Measurements from ENCODE around the gene SPACA9. TPM values are rescaled to one million over a fixed set of nuclear protein-coding genes. Genes with fewer than 3 reads are reported as not detected.

SPACA9 gene
- total and polyA plus RNA-seq, 2 of the 4 experiments (the other 2 are of a cell fraction), result 0.90 to 4.9 TPM

DNA sequence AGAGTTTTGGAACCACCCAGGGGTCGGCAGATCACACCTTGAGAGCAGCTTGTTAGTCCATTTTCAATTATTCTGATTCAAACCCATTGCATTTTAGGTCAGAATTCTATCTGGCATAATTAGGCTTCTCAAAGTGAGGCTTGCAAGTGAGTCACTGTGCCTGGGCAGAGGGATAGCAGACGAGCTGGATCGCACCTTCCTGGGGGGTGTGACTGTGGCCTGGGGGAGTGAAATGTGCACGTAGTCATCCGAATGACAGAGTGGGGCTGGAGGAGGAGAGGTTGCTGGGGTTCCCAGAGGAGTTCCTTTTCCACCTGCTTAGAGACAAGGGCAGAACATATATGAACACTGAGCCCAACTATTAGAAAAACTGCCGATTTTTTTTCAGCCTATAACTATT is 31.7 kb downstream of the SPACA9 start:
- no peak overlapping the region for H3K4ac ChIP-seq (ENCODE audit: low read depth, low read length)
- POLR2A ChIA-PET (ENCODE audit: unreplicated experiment), result no interaction called here
- H3K36me3 ChIP-seq (ENCODE audit: control insufficient read depth, insufficient read depth, low read length), result peaks cover 37% of the 10 kb centered on the region
- dilution Hi-C loops (cut with HindIII; ENCODE audit: low sequenced_read_pairs, unreplicated experiment), result no loop called here
- in situ Hi-C loops (cut with MboI; ENCODE audit: low sequenced_read_pairs), result no loop called here
- H2BK5ac ChIP-seq (ENCODE audit: low read depth, low read length, poor library complexity, severe bottlenecking), result no peak overlapping the region
- no peak overlapping the region for H2AK9ac ChIP-seq (replicated peaks; ENCODE audit: low read depth, low read length, poor library complexity)
- no peak overlapping the region for H3K9ac ChIP-seq (ENCODE audit: low read depth, low read length)
- no peaks in the 10 kb centered on the region for H3K27me3 ChIP-seq (ENCODE audit: control insufficient read depth, insufficient read depth, low read length)
- H3K4me3 ChIP-seq (ENCODE audit: insufficient read depth, low read depth, low read length), result no peak overlapping the region
- H4K20me1 ChIP-seq (ENCODE audit: insufficient read depth, low read length), result no peaks in the 10 kb centered on the region
- no peak for ATAC-seq (ENCODE audit: low read depth)
- no CpG with 5 or more reads among the region's 6 CpGs for WGBS, 2 experiments (ENCODE audit: extremely low coverage in 2 of 2, insufficient read length in 1 of 2)
- H3K79me1 ChIP-seq (ENCODE audit: low read depth in 1 of 2, low read length in 2 of 2), result no peaks in the 10 kb centered on the region
- no peak overlapping the region for H4K8ac ChIP-seq (ENCODE audit: low read depth in 2 of 2, low read length in 2 of 2)
- TF ChIP-seq SMC3 (IDR thresholded peaks at IDR 0.05; ENCODE audit: low read depth, low read length), result no peak
- H4K5ac ChIP-seq (ENCODE audit: low read depth, low read length), result no peak overlapping the region
- H2AFZ ChIP-seq (replicated peaks; ENCODE audit: low read length, poor library complexity), result no peak overlapping the region
- no peak overlapping the region for H3K27ac ChIP-seq (ENCODE audit: insufficient read depth, low read length)
- no peak overlapping the region for H3K56ac ChIP-seq (ENCODE audit: extremely low read depth, insufficient read depth, low read length)
- H3K9me1 ChIP-seq (ENCODE audit: insufficient read depth, low read length), result no peaks in the 10 kb centered on the region
- H3K4me1 ChIP-seq (ENCODE audit: control insufficient read depth, insufficient read depth, low read length), result no peaks in the 10 kb centered on the region
- intact Hi-C loops (cut with micrococcal nuclease), result no loop called here
- no peak overlapping the region for H3K23ac ChIP-seq (ENCODE audit: low read depth, low read length)
- H3K9me3 ChIP-seq (ENCODE audit: control insufficient read depth, insufficient read depth, low read length), result no peaks in the 10 kb centered on the region
- H2BK120ac ChIP-seq (ENCODE audit: low read depth, low read length), result no peak overlapping the region
- DNase-seq, result no peak
- H4K91ac ChIP-seq (ENCODE audit: insufficient read depth, low read depth, low read length), result no peak overlapping the region
- no peak overlapping the region for H3K14ac ChIP-seq (replicated peaks; ENCODE audit: low read depth, low read length)
- H2AK5ac ChIP-seq (ENCODE audit: low read depth, low read length), result no peak overlapping the region
- H2BK20ac ChIP-seq (ENCODE audit: low read depth, low read length), result no peak overlapping the region
- no peak overlapping the region for H3K18ac ChIP-seq (ENCODE audit: low read depth, low read length)
- no TSS peak for BruUV-seq (replicated peaks)
- H2BK15ac ChIP-seq (ENCODE audit: low read depth, low read length), result no peak overlapping the region
- CTCF ChIA-PET, result interaction anchor here (1.3 kb wide), 1 partner anchor 8 kb away, joined by 3 read pairs; no protein-coding TSS in a partner anchor
- no peak overlapping the region for H3K4me2 ChIP-seq (ENCODE audit: low read depth, low read length)
